ENCODE measurements around the gene PIGK. TPM values are rescaled to one million over a fixed set of nuclear protein-coding genes. Genes with fewer than 3 reads are reported as not detected.

PIGK gene
- total RNA-seq, 1 donor from 2014 or later, result 36.5 TPM

DNA sequence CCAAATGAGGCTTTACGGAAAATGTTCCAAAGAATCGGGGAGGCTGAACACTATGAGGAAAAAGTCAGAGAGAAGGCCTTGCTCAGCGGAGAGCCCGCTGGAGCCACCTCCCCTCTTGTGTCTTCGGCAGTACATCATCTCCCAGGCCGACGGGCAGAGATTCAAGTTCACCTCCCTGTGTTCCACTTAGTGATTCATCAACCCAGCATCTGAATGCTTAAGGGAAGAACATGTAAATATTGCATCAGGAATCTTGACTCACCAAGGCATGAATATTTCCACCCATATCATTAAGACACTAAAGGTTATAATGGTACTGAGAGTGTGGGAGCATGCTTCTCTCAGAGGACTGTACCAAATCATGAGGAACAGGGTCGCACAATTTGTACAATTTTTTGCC, 179.5 kb downstream of the PIGK start:
- peak; percentile 58 for DNase-seq (ENCODE audit: low read depth)

DNA sequence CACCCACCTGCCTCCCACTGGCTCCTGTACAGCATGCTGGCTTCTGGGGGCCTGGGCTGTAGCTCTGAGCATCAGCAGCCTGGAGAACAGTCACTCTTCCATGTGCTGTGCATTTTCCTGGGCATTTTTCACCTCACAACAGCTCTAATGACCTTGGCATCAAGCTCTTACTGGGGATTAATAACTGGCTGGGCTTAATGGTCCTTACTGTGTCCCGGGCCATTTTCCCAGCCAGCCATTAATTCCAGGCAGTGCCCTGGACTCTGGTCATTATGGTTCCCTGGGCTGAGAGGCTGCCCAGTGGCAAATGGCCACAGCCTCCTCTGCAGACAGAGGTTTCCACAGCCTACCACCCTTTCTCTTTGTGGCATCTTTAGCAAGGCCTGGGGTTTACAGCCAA, 180.1 kb downstream of the PIGK start:
- DNase-seq (ENCODE audit: low read depth), result no peak

Small RNA genes lying within 50 kb of the gene (microRNA-seq; reads per million reads assigned to microRNA genes)
- gene MIR7156, result not detected

Other genes starting within 250 kb of the PIGK start
- 77.7 and 92.6 TPM in 2 replicates for gene AK5, start 62.6 kb upstream of the PIGK start, total RNA-seq